ENCODE measurements around the gene RUFY3.
"Not testable (repeated sequence)": the region's sequence is repeated elsewhere in the genome, so short reads cannot be mapped to it uniquely, and the experiment has no call there.

RUFY3 gene, protein sequence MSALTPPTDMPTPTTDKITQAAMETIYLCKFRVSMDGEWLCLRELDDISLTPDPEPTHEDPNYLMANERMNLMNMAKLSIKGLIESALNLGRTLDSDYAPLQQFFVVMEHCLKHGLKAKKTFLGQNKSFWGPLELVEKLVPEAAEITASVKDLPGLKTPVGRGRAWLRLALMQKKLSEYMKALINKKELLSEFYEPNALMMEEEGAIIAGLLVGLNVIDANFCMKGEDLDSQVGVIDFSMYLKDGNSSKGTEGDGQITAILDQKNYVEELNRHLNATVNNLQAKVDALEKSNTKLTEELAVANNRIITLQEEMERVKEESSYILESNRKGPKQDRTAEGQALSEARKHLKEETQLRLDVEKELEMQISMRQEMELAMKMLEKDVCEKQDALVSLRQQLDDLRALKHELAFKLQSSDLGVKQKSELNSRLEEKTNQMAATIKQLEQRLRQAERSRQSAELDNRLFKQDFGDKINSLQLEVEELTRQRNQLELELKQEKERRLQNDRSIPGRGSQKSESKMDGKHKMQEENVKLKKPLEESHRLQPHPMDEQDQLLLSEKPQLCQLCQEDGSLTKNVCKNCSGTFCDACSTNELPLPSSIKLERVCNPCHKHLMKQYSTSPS

DNA sequence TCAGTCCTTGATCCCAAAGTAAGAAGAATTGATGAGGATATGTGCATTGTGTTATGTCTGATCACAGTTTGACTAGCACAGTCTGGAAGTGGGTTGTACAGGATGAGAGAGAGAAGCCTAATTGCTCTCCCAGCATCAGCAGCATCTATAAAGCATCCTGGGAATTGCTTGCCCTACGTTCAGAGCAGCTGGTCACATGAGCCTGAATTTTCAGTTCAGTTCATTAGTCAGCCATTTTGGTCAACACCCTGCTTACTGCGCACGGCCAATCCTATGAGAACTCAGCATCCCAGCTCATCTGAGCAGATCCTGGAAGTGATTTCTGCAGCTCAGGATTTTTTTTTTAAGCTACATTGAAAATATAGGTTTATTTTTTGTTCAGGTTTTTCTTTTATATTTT is at the start of gene RUFY3:
Gene RUFY3, plus strand, starts transcription at position 218 of the 400 bp plus-strand sequence. CDS start 610 bp downstream, outside the sequence.
- Histone ChIP-seq H3K9me3 (ENCODE audit: control insufficient read depth, insufficient read depth, low read length) (no peaks in the 10 kb centered on the region), H3K9ac (ENCODE audit: low read depth, low read length) (peak within 1 kb of the TSS; percentile 7; the same call in 1 of the 2 replicates), H3K4me1 (ENCODE audit: insufficient read depth, low read length) (peaks cover 12% of the 10 kb centered on the region; the same call in 1 of the 2 replicates), H3K36me3 (ENCODE audit: insufficient read depth, low read length) (no peaks in the 10 kb centered on the region)

DNA sequence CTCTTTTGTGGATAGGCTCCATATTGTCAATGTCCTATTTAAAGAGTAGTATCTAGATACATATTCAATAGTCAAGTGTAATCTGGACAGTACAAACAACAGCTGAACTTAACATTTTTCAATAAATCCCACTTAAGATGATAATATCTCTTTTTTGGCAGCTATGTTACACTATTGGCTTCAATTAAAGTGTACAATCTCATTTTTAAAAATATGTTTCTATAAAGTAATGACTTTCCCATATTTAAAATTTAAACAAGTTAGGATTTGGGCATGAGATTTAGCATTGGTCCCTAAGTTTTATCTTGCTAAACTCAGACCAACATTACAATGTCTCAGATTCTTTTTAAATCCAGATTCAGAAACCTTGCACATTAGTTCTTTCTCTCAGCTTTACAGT is 47.6 kb upstream of the RUFY3 start:
- no peaks in the 10 kb centered on the region for H3K9me3 ChIP-seq (ENCODE audit: control insufficient read depth, insufficient read depth, low read length)
- no peaks in the 10 kb centered on the region for H3K36me3 ChIP-seq (ENCODE audit: insufficient read depth, low read length)
- no peak overlapping the region for H3K9ac ChIP-seq (ENCODE audit: low read depth, low read length)
- no peaks in the 10 kb centered on the region for H3K4me1 ChIP-seq (ENCODE audit: insufficient read depth, low read length)

DNA sequence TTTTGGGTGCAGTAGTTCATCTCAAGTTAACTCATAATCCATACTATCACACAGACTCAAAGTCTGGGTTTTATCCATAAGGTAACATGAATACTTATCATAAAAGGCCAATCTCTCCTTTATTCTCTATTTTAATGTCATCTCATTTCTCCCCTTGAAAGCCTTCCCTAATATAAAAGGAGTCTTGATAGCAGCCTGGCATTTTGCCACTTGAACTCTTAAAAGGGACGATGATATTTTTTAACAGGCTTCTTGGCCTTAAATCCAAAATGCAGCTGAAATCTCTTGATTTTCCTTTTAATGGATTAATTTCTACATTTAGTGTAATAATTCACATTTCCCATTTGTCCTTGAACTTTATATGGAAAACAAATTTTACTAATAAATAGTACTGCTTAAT is 47.0 kb upstream of the RUFY3 start:
- Histone ChIP-seq H3K9ac (ENCODE audit: low read depth, low read length) (no peak overlapping the region), H3K4me1 (ENCODE audit: insufficient read depth, low read length) (no peaks in the 10 kb centered on the region), H3K36me3 (ENCODE audit: insufficient read depth, low read length) (no peaks in the 10 kb centered on the region), H3K9me3 (ENCODE audit: control insufficient read depth, insufficient read depth, low read length) (no peaks in the 10 kb centered on the region)

DNA sequence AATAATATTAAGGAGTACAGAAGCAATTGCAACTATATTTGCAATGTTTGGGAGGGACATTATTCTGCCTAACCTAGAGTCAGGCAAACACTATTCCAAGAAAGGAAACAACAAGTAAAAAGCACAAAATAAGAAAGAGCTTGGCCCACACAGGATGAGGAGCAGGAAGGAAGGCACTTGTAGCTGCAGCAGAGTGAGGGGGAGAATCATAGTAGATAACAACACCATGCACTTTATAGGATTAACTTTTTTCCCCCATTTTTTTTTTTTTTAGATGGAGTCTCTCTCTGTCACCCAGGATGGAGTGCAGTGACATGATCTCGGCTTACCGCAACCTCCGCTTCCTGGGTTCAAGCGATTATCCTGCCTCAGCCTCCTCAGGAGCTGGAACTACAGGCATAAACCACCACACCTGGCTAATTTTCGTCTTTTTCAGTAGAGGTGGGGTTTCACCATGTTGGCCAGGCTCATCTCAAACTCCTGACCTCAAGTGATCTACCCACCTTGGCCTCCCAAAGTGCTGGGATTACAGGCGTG is 45.1 kb upstream of the RUFY3 start:
- Histone ChIP-seq H3K9ac (ENCODE audit: low read depth, low read length) (no peak overlapping the region), H3K36me3 (ENCODE audit: insufficient read depth, low read length) (no peaks in the 10 kb centered on the region), H3K9me3 (ENCODE audit: control insufficient read depth, insufficient read depth, low read length) (no peaks in the 10 kb centered on the region), H3K4me1 (ENCODE audit: insufficient read depth, low read length) (no peaks in the 10 kb centered on the region)

DNA sequence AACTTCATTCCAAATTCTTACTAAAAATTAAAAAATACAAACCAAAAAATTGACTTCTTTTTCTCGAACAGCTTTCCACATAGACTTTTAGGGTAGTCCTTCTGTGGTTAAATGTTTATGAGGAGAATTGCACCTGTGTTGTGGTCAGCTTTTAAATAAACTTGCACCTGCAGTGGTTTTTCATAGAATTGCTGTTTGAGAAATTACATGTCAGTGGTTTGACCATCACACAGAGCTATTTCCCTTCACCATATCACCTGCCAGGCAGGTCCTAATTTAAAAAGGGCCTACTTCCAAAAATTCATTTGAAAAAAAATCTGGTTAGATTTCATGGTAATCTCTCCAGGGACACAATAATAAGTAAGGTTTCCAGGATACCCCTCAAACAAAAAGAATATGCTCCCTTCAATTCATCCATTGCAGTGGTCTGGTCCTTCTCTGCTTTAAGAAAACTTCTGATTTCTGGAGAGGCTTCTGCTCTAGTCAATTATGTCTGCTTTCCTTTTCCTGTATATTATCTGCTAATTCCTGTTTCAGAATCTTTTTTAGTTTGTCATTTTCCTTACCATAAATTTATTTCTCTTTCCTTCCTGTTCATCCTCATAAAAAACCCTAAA is 43.3 kb upstream of the RUFY3 start:
- no peaks in the 10 kb centered on the region for H3K4me1 ChIP-seq (ENCODE audit: insufficient read depth, low read length)
- H3K9me3 ChIP-seq (ENCODE audit: control insufficient read depth, insufficient read depth, low read length): no peaks in the 10 kb centered on the region
- no peaks in the 10 kb centered on the region for H3K36me3 ChIP-seq (ENCODE audit: insufficient read depth, low read length)
- no peak overlapping the region for H3K9ac ChIP-seq (ENCODE audit: low read depth, low read length)

DNA sequence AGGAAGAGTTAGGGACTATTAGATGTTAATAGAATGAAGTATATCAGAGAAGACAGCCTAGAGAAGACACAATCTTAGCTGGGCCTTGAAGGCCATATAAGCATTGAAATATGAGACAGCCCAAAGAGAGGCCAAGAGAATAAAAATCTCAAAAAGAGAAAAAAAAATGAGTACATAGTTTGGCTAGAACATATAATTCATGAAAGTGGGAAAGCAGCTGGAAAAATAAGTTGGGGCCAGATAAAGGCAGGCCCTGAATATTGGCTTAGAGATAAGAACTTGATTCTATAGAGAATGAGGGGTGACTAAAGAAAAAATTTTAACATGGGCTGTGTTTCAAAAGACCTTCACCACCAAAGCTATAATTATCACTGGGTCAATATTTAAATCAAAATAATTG is 40.8 kb upstream of the RUFY3 start:
- no peaks in the 10 kb centered on the region for H3K9me3 ChIP-seq (ENCODE audit: control insufficient read depth, insufficient read depth, low read length)
- H3K4me1 ChIP-seq (ENCODE audit: insufficient read depth, low read length): no peaks in the 10 kb centered on the region
- no peaks in the 10 kb centered on the region for H3K36me3 ChIP-seq (ENCODE audit: insufficient read depth, low read length)
- H3K9ac ChIP-seq (ENCODE audit: low read depth, low read length): no peak overlapping the region

DNA sequence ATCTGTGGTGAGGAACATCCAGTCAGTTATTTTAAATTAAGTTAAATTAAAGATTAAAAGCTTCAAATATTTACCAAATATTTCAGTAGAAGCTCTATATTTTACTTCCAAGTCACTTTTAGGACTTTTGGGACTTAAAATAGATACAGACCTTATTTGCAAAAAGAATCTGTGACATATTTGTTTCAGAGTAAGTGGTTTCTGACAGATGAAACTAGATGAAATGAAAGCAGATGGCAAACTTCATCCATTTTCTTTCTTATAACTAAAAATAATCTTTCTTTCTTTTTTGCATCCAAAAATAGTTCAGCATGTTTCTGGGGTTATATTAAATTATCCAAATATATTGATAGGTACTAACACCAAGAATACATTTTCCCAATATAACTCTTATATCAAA is 40.1 kb upstream of the RUFY3 start:
- Histone ChIP-seq H3K36me3 (ENCODE audit: insufficient read depth, low read length) (no peaks in the 10 kb centered on the region), H3K9ac (ENCODE audit: low read depth, low read length) (no peak overlapping the region), H3K9me3 (ENCODE audit: control insufficient read depth, insufficient read depth, low read length) (no peaks in the 10 kb centered on the region), H3K4me1 (ENCODE audit: insufficient read depth, low read length) (no peaks in the 10 kb centered on the region)

DNA sequence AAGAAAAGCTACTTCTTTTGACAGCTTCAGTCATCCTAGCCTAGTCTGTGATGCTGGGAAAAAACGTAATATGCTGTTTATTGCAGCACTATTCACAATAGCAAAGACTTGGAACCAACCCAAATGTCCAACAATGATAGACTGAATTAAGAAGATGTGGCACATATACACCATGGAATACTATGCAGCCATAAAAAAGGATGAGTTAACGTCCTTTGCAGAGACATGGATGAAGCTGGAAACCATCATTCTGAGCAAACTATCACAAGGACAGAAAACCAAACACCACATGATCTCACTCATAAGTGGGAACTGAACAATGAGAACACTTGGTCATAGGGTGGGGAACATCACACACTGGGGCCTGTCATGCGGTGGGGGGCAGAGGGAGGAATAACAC is 39.6 kb upstream of the RUFY3 start:
- H3K4me1 ChIP-seq (ENCODE audit: insufficient read depth, low read length): not testable (repeated sequence)

DNA sequence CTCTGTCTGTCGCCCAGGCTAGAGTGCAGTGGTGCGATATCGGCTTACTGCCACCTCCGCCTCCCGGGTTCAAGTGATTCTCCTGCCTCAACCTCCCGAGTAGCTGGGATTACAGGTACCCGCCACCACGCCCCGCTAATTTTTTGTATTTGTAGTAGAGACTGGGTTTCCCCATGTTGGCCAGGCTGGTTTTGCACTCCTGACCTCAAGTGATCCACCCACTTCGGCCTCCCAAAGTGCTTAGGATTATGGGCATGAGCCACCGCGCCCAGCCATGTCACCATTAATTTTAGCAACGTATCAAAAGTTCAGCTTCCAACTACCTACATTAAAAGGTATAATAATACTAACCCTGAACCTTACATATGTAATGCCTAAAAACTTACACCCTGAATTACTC is 34.4 kb upstream of the RUFY3 start:
- peaks cover 2% of the 10 kb centered on the region; the same call in 1 of the 2 replicates for H3K4me1 ChIP-seq (ENCODE audit: insufficient read depth, low read length)

More for the DNA sequence above, 39.6 kb upstream of the RUFY3 start:
- H3K9ac ChIP-seq (ENCODE audit: low read depth, low read length); H3K36me3 ChIP-seq (ENCODE audit: insufficient read depth, low read length); H3K9me3 ChIP-seq (ENCODE audit: control insufficient read depth, insufficient read depth, low read length): not testable (repeated sequence)

DNA sequence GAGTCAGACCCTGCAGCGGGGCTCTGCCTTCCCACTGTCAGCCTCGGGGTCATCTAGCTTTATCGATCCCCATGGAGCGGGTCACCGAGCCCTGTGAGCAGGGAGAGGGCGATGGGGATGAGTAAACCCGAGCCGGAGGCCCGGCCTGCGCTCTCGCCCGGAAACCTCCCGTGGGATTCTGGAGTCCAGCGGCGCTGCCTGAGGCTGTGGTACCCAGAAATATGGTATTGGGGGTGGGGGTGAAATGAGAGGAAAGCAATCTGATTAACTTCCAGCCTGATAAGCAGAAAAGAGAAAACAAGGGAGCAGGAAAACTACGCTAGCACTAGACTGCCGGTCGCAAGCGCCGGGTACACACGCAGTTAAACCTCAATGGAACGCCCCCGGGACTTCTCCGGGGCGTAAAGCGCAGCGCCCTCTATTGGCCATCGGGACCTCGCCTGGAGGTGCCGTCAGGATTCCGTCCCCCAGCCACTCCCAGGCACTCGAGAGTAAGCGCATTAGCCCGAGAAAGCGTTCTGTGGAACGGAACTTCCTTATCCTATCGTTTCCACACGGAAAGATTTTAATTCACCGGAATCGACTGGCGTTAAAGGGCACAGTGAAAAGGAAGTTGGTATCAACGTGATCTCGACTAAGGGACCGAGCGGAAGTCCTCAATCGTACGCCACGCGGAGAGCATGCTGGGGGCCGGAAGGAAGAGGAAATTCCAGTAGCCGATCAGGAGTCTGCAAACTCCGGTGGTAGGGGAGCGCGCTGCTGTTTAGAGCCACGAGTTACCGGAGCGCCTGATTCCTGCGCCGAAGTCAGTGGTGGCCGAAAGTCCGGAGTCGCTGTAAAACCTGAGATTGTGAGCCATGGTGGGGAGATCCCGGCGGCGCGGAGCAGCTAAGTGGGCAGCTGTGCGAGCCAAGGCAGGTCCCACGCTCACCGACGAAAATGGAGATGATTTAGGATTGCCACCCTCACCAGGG is 33.7 kb upstream of the RUFY3 start, which contains the start of gene UTP3:
Gene UTP3, plus strand, starts transcription at position 712 of the 974 bp plus-strand sequence. Its CDS starts 146 bp downstream, at position 858.
- H3K36me3 ChIP-seq (ENCODE audit: insufficient read depth, low read length): 0 out of 2 replicates have a peak, but pooled peaks cover 4% of the 10 kb centered on the region
- H3K9me3 ChIP-seq (ENCODE audit: control insufficient read depth, insufficient read depth, low read length): no peaks in the 10 kb centered on the region
- H3K4me1 ChIP-seq (ENCODE audit: insufficient read depth, low read length): peaks cover 2% of the 10 kb centered on the region; the same call in 1 of the 2 replicates
- H3K9ac ChIP-seq (ENCODE audit: low read depth, low read length): peak within 1 kb of the TSS; percentile 70

More for the DNA sequence above, 34.4 kb upstream of the RUFY3 start:
- 0 out of 2 replicates have a peak, but pooled peaks cover 4% of the 10 kb centered on the region for H3K36me3 ChIP-seq (ENCODE audit: insufficient read depth, low read length)
- peak overlapping the region; percentile 70 for H3K9ac ChIP-seq (ENCODE audit: low read depth, low read length)
- H3K9me3 ChIP-seq (ENCODE audit: control insufficient read depth, insufficient read depth, low read length): no peaks in the 10 kb centered on the region

DNA sequence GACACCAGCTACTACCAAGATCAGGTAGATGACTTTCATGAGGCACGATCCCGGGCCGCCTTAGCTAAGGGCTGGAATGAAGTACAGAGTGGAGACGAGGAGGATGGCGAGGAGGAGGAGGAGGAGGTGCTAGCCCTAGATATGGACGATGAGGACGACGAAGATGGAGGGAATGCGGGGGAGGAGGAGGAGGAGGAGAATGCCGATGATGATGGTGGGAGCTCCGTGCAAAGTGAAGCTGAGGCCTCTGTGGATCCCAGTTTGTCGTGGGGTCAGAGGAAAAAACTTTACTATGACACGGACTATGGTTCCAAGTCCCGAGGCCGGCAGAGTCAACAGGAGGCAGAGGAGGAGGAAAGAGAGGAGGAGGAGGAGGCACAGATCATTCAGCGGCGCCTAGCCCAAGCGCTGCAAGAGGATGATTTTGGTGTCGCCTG is 33.0 kb upstream of the RUFY3 start:
- H3K4me1 ChIP-seq (ENCODE audit: insufficient read depth, low read length): peaks cover 2% of the 10 kb centered on the region; the same call in 1 of the 2 replicates
- peak overlapping the region; percentile 70 for H3K9ac ChIP-seq (ENCODE audit: low read depth, low read length)
- H3K36me3 ChIP-seq (ENCODE audit: insufficient read depth, low read length): 0 out of 2 replicates have a peak, but pooled peaks cover 4% of the 10 kb centered on the region
- H3K9me3 ChIP-seq (ENCODE audit: control insufficient read depth, insufficient read depth, low read length): no peaks in the 10 kb centered on the region

DNA sequence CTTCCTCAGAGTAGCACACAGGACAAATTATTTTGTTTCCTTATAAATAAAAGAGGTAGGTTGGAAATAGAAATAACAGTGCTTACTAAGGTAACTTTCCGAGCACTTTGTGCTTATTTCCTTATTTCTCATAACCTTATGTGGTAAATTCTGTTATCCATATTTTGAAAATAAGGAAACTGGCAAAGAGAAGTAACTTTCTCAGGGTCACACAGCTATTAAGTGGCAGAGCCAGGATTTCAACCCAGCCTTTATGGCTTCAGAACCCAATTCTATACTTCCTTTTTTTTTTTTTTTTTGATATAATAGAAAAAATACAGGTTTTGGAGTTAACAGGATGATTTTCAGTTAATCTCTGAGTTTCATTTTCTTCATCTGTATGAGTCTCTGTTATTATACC is 30.1 kb upstream of the RUFY3 start:
- no peaks in the 10 kb centered on the region for H3K9me3 ChIP-seq (ENCODE audit: control insufficient read depth, insufficient read depth, low read length)
- 0 out of 2 replicates have a peak, but pooled peaks cover 4% of the 10 kb centered on the region for H3K36me3 ChIP-seq (ENCODE audit: insufficient read depth, low read length)
- no peak overlapping the region for H3K9ac ChIP-seq (ENCODE audit: low read depth, low read length)
- H3K4me1 ChIP-seq (ENCODE audit: insufficient read depth, low read length): peaks cover 2% of the 10 kb centered on the region; the same call in 1 of the 2 replicates

DNA sequence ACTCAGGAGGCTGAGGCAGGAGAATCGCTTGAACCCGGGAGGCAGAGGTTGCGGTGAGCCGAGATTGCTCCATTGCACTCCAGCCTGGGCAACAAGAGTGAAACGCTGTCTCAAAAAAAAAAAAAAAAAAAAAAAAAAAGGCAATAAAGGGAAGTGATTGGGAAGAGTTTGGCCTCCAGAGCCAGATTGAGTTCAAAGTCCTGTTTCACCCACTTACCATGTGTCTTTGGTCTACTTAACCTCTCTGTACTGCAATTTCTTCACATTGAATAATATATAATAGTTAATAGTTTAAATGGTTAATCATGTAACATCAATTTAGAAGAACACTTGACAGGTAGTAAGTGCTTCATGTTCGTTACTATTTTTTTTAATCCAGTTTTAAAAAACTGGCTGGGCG is 27.1 kb upstream of the RUFY3 start:
- not testable (repeated sequence) for H3K36me3 ChIP-seq (ENCODE audit: insufficient read depth, low read length); H3K4me1 ChIP-seq (ENCODE audit: insufficient read depth, low read length); H3K9me3 ChIP-seq (ENCODE audit: control insufficient read depth, insufficient read depth, low read length); H3K9ac ChIP-seq (ENCODE audit: low read depth, low read length)
